Measurements from ENCODE around the gene CAMTA1.
"Not testable (repeated sequence)": the region's sequence is repeated elsewhere in the genome, so short reads cannot be mapped to it uniquely, and the experiment has no call there.

The CAMTA1 gene

DNA sequence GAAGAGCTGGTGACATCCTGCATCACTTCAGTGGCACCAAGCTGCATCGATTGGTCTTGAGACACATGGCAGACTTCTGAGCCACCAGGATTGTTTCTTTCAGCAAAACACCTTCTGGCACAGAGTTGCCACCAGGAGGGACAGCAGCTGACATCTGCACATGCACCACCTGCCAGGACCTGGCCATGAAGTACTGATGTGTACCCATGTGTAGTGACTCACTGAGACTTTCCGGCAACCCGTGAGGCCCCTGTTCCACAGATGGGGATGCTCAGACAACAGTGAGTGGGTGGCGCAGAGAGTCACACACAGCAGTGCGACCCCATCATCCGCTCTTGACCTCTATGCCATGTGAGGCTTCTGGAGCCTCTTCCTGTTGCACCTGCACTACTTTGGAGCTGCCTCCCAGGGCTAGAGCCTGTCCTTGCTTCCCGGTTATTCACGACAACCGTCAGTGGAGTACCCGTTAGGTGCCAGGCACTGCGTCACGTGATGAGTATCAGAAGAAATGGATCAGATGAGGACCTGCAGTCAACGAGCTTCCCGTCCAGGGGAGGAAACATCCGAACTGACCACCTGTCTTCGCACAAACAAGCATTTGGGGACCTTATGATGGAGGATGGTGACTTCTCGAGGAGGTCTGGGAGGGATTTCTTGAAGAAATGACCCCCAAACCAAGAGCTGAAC, 905.4 kb downstream of the CAMTA1 start:
- POLR2A ChIA-PET (ENCODE audit: low non-redundant PET), result no interaction called here
- no peak overlapping the region for H3K27ac ChIP-seq
- CTCF ChIA-PET, result interaction anchor here (0.8 kb wide), 1 partner anchor 23 kb away, joined by 4 read pairs; no protein-coding TSS in a partner anchor
- no peak for DNase-seq (ENCODE audit: low spot score)
- TF ChIP-seq, protein P1, sequence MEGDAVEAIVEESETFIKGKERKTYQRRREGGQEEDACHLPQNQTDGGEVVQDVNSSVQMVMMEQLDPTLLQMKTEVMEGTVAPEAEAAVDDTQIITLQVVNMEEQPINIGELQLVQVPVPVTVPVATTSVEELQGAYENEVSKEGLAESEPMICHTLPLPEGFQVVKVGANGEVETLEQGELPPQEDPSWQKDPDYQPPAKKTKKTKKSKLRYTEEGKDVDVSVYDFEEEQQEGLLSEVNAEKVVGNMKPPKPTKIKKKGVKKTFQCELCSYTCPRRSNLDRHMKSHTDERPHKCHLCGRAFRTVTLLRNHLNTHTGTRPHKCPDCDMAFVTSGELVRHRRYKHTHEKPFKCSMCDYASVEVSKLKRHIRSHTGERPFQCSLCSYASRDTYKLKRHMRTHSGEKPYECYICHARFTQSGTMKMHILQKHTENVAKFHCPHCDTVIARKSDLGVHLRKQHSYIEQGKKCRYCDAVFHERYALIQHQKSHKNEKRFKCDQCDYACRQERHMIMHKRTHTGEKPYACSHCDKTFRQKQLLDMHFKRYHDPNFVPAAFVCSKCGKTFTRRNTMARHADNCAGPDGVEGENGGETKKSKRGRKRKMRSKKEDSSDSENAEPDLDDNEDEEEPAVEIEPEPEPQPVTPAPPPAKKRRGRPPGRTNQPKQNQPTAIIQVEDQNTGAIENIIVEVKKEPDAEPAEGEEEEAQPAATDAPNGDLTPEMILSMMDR (conservative IDR thresholded peaks at IDR 0.05; ENCODE audit: low read depth), result no peak

DNA sequence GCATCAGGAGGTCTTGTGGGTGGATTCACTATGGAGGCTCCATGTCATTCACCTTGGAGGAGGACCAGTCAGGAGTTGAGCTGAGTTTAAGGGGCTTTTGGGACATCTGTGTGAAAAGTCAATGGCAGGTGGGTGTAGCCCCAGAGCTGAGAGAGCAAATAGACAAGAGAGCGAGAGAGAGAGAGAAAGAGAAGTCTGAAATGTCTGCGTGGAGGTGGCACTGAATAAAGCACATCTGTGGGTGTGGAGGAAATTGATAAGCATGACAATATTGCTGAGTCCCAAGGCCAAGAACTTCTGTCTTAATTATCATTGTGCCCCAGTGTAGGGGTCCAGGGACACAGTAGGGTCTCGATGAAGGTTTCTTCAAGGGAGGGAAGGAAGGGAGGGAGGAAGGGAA, 906.3 kb downstream of the CAMTA1 start:
- CTCF ChIA-PET, result no interaction called here
- TF ChIP-seq, protein P1 (conservative IDR thresholded peaks at IDR 0.05; ENCODE audit: low read depth), result no peak
- no peak for DNase-seq (ENCODE audit: low spot score)
- POLR2A ChIA-PET (ENCODE audit: low non-redundant PET), result no interaction called here
- H3K27ac ChIP-seq, result no peak overlapping the region

DNA sequence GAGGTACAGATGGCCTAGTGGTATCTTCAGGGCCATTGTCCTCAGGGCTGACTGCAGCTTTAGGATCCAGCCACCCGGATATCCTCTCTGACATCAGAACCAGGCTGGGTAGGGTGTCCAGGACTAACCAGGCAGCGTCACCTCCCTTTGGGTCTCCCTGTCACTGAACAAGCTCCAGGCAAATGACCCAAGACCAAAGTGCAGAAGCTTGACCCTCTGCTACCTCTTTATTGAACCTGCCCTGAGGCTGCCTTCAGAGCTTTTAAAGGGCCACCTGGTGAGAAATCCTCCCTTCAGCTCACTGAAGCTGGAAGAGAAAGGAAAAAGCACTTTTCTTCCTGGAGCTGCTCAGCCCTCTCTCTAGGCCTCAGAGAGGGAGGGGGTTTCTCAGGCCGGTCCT, 906.8 kb downstream of the CAMTA1 start:
- TF ChIP-seq, protein P1 (conservative IDR thresholded peaks at IDR 0.05; ENCODE audit: low read depth), result no peak
- ChIA-PET CTCF (no interaction called here), POLR2A (ENCODE audit: low non-redundant PET) (no interaction called here)
- no peak overlapping the region for H3K27ac ChIP-seq
- DNase-seq (ENCODE audit: low spot score), result no peak

DNA sequence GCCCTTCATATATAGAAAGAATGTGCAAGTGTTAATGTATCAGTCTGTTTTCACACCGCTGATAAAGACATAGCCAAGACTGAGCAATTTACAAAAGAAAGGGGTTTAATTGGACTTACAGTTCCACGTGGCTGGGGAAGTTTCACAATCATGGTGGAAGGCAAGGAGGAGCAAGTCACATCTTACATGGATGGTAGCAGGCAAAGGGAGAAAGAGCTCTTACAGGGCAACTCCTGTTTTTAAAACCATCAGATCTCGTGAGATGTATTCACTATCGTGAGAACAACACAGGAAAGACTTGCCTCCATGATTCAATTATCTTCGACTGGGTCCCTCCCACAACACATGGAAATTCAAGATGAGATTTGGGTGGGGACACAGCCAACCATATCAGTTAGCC, 907.8 kb downstream of the CAMTA1 start:
- CTCF ChIA-PET; POLR2A ChIA-PET (ENCODE audit: low non-redundant PET); H3K27ac ChIP-seq; DNase-seq (ENCODE audit: low spot score): not testable (repeated sequence)

DNA sequence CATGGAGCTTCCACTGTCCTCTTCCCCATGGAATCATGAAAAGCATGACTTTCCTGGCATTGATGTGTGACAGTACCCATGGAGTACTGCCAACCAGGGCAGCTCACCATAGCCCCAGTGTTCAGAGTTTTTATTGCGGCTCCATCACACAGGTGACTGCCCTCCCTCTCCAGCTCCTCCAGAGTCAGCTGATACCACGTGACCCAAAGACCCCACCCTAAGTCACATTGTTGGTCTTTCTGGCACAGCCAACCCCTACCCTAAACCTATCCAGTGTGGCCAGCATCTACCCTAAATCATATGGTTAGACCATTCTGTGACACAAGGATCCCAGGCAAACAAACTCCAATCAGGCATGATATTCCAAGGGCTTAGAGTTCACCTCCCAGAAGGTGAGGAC, 908.4 kb downstream of the CAMTA1 start:
- TF ChIP-seq, protein P1 (conservative IDR thresholded peaks at IDR 0.05; ENCODE audit: low read depth), result no peak
- ChIA-PET POLR2A (ENCODE audit: low non-redundant PET) (no interaction called here), CTCF (no interaction called here)
- no peak for DNase-seq (ENCODE audit: low spot score)
- no peak overlapping the region for H3K27ac ChIP-seq

DNA sequence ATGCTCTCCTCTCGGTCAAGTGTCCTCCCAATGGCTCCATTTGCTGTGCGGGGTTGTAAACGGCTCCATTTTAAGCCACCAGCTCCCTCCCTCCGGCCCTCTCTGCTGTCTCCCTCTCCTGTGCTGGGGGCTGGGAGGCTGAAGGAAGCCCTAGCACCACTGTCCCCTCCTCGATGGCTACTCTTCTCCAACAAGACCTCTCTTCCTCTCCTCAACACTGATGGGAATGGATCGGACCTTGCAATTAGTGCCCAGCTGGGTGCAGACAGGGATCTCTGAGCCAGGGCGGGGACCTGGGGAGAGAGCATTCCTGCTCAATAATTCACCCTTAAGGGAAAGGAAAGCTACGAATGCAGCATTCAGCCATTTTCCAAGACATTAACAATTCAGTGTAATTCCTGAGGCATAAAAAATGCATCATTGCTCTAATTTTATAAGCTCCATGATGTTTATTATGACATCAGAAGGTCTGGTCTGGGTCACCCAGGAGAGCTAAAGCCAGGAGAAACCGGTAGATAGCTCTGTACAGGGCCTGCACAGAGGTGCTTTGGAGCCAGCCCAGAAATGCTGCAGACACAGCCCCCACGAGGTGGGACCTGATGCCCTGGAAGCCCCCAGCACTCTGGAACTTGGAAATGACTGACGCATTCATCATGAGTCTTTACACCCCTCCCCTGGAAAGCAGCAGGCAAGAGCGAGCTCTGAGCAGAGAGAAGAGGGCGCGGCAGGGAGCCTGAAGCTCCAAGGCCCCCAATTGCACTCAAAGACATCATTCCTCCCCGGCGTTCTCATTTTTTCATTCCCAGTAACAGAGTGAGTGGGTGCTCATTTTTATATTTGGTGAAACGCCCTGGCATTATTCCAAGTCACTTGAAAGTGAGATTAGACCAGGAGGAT, 909.6 kb downstream of the CAMTA1 start:
- no peak for DNase-seq (ENCODE audit: low spot score)
- CTCF ChIA-PET, result interaction anchor here (0.6 to 1.2 kb wide), 2 partner anchors 27 to 57 kb away, joined by 3 to 4 read pairs; no protein-coding TSS in a partner anchor
- H3K27ac ChIP-seq, result no peak overlapping the region
- POLR2A ChIA-PET (ENCODE audit: low non-redundant PET), result no interaction called here
- TF ChIP-seq, protein P1 (conservative IDR thresholded peaks at IDR 0.05; ENCODE audit: low read depth), result no peak
